GM21381 (cell line): ENCODE results near the gene NTN1.

ENCODE experiments used
- ATAC-seq: cut with Tn5 transposase; IDR thresholded peaks from one replicate; pipeline ENCODE4 v1.9.1; 2021; ENCODE audit warnings: mild to moderate bottlenecking, moderate library complexity; ENCODE audit not compliant: unreplicated experiment

Gene NTN1

DNA sequence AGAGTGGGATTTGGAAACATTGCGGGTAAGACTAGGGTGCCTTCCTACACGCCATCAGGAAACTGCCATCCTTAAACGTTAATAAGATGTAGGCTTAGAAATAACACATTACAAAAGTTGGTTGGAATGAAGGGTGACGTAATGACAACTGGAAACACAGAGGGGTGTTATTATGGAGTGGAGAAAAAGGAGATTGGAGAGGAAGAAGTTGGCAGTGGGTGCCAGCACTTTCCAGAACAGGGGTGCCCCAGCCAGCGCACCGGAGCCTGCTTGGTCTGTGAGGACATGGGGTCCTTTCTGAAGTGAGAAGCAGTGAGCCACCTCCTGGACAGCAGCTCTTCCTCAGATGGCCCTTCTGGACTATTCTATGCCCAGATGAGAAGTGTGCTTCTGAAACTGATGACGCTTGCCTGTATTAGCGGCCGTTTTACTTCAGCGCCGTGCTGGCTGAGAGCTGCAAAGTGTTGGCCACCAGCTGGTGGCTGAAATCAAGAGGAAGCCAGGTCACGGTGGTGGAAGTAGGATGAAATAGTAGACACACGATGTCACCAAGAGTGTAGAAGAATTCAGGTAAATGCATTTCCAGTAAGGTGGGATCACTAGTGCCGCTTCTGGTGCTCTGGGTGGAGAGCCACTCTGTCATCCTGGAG, 244.8 kb downstream of the NTN1 start:
- no peak for ATAC-seq

DNA sequence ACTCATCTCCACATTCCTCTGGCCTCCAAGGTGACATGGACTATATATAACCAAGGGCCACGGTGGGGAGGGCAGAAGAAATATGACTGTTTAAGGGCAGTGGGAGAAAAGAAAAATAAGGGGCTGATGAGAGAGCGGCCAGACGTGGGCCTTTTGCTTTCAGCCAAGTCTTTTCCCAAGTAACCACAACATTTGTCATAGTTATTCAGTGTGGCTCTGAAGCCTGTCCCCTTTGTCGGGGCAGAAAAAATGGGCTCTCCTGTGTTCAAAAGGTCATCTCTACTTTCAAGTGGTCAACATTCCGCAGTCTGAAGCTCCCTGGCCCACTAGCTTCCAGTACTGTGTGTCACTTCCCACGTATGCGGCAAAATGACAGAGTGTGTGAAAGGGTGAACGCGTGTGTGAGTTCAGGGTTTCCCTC, 245.4 kb downstream of the NTN1 start:
- no peak for ATAC-seq

GRCh38 chr17:9268546-9268945, 247.2 kb downstream of the NTN1 start:
- ATAC-seq, result no peak

- ATAC-seq, result no peak
These were observed 248.2 kb downstream of the NTN1 start for GRCh38 chr17:9269350-9270035.

GRCh38 chr17:9270921-9271320, 249.6 kb downstream of the NTN1 start:
- ATAC-seq, result no peak

GRCh38 chr17:9271989-9272388, 250.7 kb downstream of the NTN1 start:
- no peak for ATAC-seq

DNA sequence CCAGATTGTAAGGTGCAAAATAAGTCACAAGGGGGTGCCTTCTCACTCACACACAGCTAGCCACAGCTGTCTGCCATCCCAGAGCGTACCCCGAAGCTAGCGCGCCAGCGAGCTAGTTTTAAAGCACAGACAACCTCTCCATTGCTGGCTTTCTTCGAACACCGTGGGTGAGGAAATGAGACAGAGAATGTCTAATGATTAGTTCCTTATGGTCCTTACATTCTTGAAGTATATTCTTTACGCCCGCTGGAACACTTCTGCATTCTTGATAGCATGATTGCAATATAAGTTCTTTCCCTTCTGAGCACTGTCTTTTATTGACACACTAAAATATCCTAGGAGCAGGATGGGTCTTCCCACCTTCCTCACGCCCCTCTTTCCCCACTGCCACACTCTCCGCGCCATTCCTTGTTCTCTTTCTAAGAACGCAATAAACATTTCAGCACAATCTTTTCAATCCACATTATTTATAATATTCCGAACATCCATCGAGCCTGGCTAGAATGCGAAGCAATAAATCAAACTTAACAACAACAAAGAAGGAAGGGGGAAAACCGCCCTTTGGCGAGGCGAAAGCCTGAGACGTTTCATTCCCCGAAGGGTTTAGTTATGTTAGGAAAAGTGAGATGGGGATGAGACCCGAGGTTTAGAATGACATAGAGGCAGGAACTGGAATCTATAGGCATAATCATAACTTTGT, 251.3 kb downstream of the NTN1 start:
- ATAC-seq, result no peak

- no peak for ATAC-seq
These were observed 252.4 kb downstream of the NTN1 start for GRCh38 chr17:9273428-9274391.

DNA sequence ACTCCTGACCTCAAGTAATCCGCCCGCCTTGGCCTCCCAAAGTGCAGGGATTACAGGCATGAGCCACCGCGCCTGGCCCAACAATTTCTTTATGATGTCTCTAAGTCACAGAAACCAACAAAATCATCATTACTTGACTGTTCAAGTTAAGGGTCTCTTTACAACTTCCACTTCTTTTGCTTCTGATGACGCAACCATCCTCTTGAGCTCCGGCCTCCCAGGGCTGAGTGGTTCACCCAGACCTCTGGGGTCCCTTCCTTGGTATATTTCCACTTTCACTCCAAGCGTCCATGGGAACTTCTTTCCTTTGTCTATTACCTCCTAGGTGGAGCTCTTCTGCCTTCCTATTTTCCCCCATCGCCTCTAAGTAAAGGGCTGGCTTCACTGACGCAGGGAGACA, 253.7 kb downstream of the NTN1 start:
- no peak for ATAC-seq

DNA sequence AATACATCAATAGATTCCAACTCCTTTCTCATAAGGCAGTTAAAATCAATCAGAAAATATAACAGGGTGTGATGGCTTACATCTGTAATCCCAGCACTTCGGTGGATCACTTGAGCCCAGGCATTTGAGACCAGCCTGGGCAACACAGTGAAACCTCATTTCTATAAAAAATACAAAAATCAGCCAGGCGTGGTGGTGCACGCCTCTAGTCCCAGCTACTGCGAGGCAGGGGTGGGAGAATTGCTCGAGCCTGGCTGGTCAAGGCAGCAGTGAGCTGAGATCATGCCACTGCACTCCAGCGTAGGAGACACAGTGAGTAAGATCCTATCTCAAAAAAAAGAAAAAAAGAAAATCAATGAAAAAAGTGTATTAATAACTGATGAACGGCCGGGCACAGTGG, 258.6 kb downstream of the NTN1 start:
- ATAC-seq, result no peak

DNA sequence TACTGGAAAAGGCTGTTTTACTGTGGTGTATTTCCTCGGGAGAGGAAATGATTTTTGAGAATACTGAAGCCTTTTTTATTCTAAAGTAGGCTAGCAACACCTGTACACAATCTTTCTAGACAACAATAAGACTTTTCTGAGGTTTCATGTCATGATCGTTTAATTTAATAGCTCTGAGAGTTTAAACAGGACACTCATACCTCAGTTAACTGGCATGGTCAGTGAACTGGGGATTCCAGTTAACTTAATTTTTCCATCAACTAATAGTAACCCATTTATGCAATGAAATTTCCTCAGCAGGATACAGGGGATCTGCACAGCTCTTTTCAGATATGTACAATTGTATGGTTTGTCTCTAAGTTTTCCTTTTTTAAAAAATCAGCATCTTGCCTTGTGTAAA, 262.6 kb downstream of the NTN1 start:
- ATAC-seq, result no peak

GRCh38 chr17:9284884-9285283, 263.6 kb downstream of the NTN1 start:
- no peak for ATAC-seq

GRCh38 chr17:9285602-9286427, 264.5 kb downstream of the NTN1 start:
- no peak for ATAC-seq

- no peak for ATAC-seq
These were observed 265.1 kb downstream of the NTN1 start for GRCh38 chr17:9286434-9286833.

- ATAC-seq, result no peak
These were observed 266.0 kb downstream of the NTN1 start for GRCh38 chr17:9287306-9287705.

DNA sequence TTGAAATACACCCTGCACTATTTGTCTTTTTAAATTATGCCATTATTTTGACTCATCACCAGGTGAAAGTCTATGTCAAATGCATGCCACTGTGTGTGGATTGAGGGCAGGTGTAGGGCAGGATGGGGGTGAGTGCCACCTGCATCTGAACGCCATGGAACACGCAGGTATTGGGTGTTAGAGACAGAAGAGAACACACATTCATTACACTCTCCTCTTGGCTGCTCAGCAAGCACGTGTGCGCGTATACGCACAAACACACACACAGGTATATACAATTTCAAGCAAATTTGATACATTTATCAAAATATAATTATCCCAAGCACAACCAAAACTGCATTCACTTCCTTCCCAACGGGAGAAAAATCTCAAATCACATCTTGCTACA, 268.9 kb downstream of the NTN1 start:
- no peak for ATAC-seq

GRCh38 chr17:9291912-9292560, 270.7 kb downstream of the NTN1 start:
- no peak for ATAC-seq

DNA sequence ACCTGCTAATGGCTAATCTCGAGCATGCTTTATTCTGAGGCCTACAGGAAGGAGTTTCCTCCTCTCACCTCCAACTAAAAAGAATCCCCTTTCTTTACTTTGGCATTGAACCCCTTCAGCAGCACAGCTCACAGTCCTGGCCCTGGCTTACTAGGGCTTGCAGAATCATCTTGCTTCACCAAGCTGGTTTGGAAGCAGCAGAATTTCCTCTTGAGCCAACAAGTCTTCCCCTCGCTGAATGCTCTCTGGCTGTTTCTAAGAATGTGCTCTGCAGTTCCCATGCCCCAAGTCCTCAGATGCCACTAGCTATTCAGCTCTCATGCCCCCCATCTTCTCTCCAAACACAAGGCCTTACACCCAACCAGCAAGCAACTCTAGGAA, 271.2 kb downstream of the NTN1 start:
- no peak for ATAC-seq
